AG09309 (cell line): ENCODE data around the gene LIMS1.

Experiments used
- DNase-seq: peaks from one replicate; pipeline ENCODE4 v3.0.0-alpha.2; 2010; ENCODE audit warnings: low read depth
- H3K4me3 ChIP-seq: 2 replicates; pipeline ENCODE4 v1.5.1; 2011; ENCODE audit warnings: mild to moderate bottlenecking, low read depth, low read length, moderate library complexity; ENCODE audit not compliant: control insufficient read depth
- CTCF ChIP-seq: IDR thresholded peaks from 2 replicates; pipeline ENCODE4 v1.5.1; 2011; ENCODE audit warnings: mild to moderate bottlenecking, low read depth, low read length, inconsistent platforms; ENCODE audit not compliant: insufficient read depth, control insufficient read depth; ENCODE audit errors: missing control alignments

Gene LIMS1

GRCh38 chr2:108632332-108633160, 98.3 kb downstream of the LIMS1 start:
- no peak for DNase-seq
- H3K4me3 ChIP-seq: no peak overlapping the region
- no peak for TF ChIP-seq CTCF

DNA sequence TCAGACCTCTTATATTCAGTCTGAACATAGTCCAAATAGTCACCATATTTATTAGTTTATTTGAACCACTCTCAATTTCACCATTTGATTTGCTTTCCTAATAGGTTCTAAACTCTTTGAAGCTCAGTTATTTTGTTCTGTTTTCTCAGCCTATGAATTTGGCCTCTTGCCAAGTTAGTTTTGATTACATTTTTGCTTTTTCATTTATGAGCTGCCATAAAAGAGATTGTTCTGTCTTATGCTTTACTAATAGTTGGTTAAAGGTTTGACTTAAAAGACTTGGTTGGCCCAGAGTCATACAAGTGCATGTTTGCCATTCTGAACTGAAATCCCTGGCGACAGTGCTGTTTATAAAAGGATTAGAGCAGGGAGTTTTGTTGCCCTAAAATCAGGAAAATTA, 99.1 kb downstream of the LIMS1 start:
- no peak overlapping the region for H3K4me3 ChIP-seq
- no peak for TF ChIP-seq CTCF
- DNase-seq: no peak

- no peak for DNase-seq
- TF ChIP-seq CTCF: no peak
- H3K4me3 ChIP-seq: no peak overlapping the region
Observed at GRCh38 chr2:108634011-108634410, 99.7 kb downstream of the LIMS1 start.

GRCh38 chr2:108634576-108635160, 100.4 kb downstream of the LIMS1 start:
- H3K4me3 ChIP-seq: no peak overlapping the region
- no peak for DNase-seq
- TF ChIP-seq CTCF: no peak

- H3K4me3 ChIP-seq: no peak overlapping the region
- TF ChIP-seq CTCF: no peak
- DNase-seq: no peak
Observed at GRCh38 chr2:108635630-108636354, 101.5 kb downstream of the LIMS1 start.

DNA sequence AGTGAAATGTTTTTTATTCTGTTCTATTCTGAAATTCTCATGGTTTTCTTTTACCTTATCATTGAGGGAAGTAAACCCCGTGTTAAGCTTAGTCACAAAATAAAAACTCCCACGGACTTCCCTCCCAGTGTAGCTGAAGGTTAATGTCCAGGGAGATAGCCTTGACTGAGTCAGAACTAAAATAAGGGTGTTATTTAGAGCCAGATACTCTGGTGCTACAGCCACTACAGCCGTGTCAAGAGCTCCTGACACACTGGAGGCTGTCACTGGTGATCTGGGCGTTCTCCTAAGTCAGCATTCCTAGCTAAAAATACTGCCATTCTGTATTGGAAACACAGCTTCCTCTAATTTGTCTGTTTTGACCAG, 103.0 kb downstream of the LIMS1 start:
- no peak overlapping the region for H3K4me3 ChIP-seq
- TF ChIP-seq CTCF: no peak
- peak; percentile 73 for DNase-seq
